ENCODE measurements around the gene TEX22.

GRCh38 chr14:105452963-105453362, 54.6 kb downstream of the TEX22 start:
- TF ChIP-seq CTCF (conservative IDR thresholded peaks at IDR 0.05 in 1 of 2, IDR thresholded peaks at IDR 0.05 in 1 of 2; ENCODE audit: extremely low read depth in 1 of 2, insufficient read depth in 1 of 2, low read depth in 1 of 2, low read length in 2 of 2) (no peak), EZH2 (IDR thresholded peaks at IDR 0.05; ENCODE audit: borderline replicate concordance, low read length) (no peak)

Data from mammary epithelial cell (primary cell).